Stimulated activated CD4-positive, alpha-beta T cell treated with anti-CD3 and anti-CD28 coated beads, Interleukin-2, amount 100 ng/mL, for 48 hours (primary cell): Measurements from ENCODE around the gene GIMAP5.

ENCODE experiments used
- DNase-seq, 2 donors: peaks; one replicate each; pipeline ENCODE4 v3.0.0-alpha.2; 2020

The GIMAP5 gene

GRCh38 chr7:150778014-150778737, 41.0 kb downstream of the GIMAP5 start:
- no peak for DNase-seq

- DNase-seq, result peak; percentile 74 to 79
Observed at GRCh38 chr7:150778738-150779301, 41.6 kb downstream of the GIMAP5 start.

GRCh38 chr7:150780292-150780691, 43.1 kb downstream of the GIMAP5 start:
- no peak for DNase-seq

- DNase-seq, result no peak
Observed at GRCh38 chr7:150781103-150781502, 43.9 kb downstream of the GIMAP5 start.

GRCh38 chr7:150781961-150782360, 44.7 kb downstream of the GIMAP5 start:
- DNase-seq, result no peak

- DNase-seq, result no peak
Observed at GRCh38 chr7:150784120-150784736, 47.0 kb downstream of the GIMAP5 start.

- DNase-seq, result no peak
Observed at GRCh38 chr7:150784954-150785353, 47.7 kb downstream of the GIMAP5 start.

GRCh38 chr7:150787321-150788281, 50.4 kb downstream of the GIMAP5 start:
- DNase-seq, result no peak

- DNase-seq, result no peak
Observed at GRCh38 chr7:150788474-150789269, 51.5 kb downstream of the GIMAP5 start.

GRCh38 chr7:150790416-150791075, 53.3 kb downstream of the GIMAP5 start:
- DNase-seq, result no peak

- DNase-seq, result no peak
Observed at GRCh38 chr7:150791304-150791703, 54.1 kb downstream of the GIMAP5 start.

GRCh38 chr7:150791746-150792452, 54.7 kb downstream of the GIMAP5 start:
- no peak for DNase-seq
